Right ventricle myocardium inferior (tissue), 1 donor: Measurements from ENCODE around the gene TUBB8. TPM values are rescaled to one million over a fixed set of nuclear protein-coding genes. Genes with fewer than 3 reads are reported as not detected.
"Not testable (repeated sequence)": the region's sequence is repeated elsewhere in the genome, so short reads cannot be mapped to it uniquely, and the experiment has no call there.

Experiments
- ATAC-seq: fragments of 200-7000 bp; cut with Tn5 transposase; one replicate; pipeline ENCODE4 v1.9.1; 2020; ENCODE audit warnings: mild to moderate bottlenecking, moderate library complexity
- DNase-seq: peaks from one replicate; pipeline ENCODE4 v3.0.0; 2021; ENCODE audit errors: missing footprints
- intact Hi-C: fragments of 100-400 bp; cut with DNase I; formaldehyde crosslinking; loops from one replicate; pipeline ENCODE4 v1.11.0; 2022
- long read RNA-seq: library from polyadenylated mRNA; unstranded; transcript quantifications from one replicate; pipeline ENCODE4 v2.0.0, GENCODE V29; 2021
- total RNA-seq: library from RNA; stranded (reverse); fragmentation: NEBNext Ultra II Directional; extraction: Animal tissue kit (Norgen Biotek cat#: 25700); gene quantifications from one replicate; pipeline ENCODE4 v1.2.1, GENCODE V29; 2021
- donor health status: DM: no; HTN: yes; CAD: no; lungs with severe emphysema.

The TUBB8 gene
- total RNA-seq, result not detected
- long read RNA-seq, result 0 reads

- no peak for DNase-seq
- no peak for ATAC-seq
- intact Hi-C loops, result no loop called here
Measured at GRCh38 chr10:48996-49395, at the start of gene TUBB8. Gene TUBB8, minus strand, starts transcription at chr10:49296. Its CDS starts 58 bp downstream, at chr10:49238.

GRCh38 chr10:96466-96865, 47.4 kb upstream of the TUBB8 start:
- ATAC-seq (no peak), DNase-seq (no peak)
- intact Hi-C loops, result no loop called here

GRCh38 chr10:95356-96115, 46.4 kb upstream of the TUBB8 start:
- ATAC-seq (no peak), DNase-seq (no peak)
- intact Hi-C loops, result no loop called here

- intact Hi-C loops, result no loop called here
- DNase-seq, result no peak
- no peak for ATAC-seq
Measured at GRCh38 chr10:94613-95012, 45.5 kb upstream of the TUBB8 start.

- intact Hi-C loops, result no loop called here
- ATAC-seq, result no peak
Measured at GRCh38 chr10:92846-93245, 43.8 kb upstream of the TUBB8 start.

GRCh38 chr10:92153-92552, 43.1 kb upstream of the TUBB8 start:
- DNase-seq (no peak), ATAC-seq (no peak)
- intact Hi-C loops, result no loop called here

More at GRCh38 chr10:92846-93245, 43.8 kb upstream of the TUBB8 start:
- no peak for DNase-seq

- DNase-seq (no peak), ATAC-seq (peak; percentile 90)
- intact Hi-C loops, result no loop called here
Measured at GRCh38 chr10:91313-91712, 42.2 kb upstream of the TUBB8 start.

GRCh38 chr10:90161-90560, 41.1 kb upstream of the TUBB8 start:
- intact Hi-C loops, result no loop called here
- DNase-seq (no peak), ATAC-seq (no peak)

- intact Hi-C loops, result no loop called here
- ATAC-seq, result no peak
- no peak for DNase-seq
Measured at GRCh38 chr10:89248-89647, 40.2 kb upstream of the TUBB8 start.

- no peak for ATAC-seq
- intact Hi-C loops, result no loop called here
- DNase-seq, result peak; percentile 32
Measured at GRCh38 chr10:88253-88652, 39.2 kb upstream of the TUBB8 start.

GRCh38 chr10:87177-88080, 38.3 kb upstream of the TUBB8 start:
- ATAC-seq (no peak), DNase-seq (peak; percentile 56)
- intact Hi-C loops, result no loop called here

- DNase-seq, result no peak
- no peak for ATAC-seq
- intact Hi-C loops, result no loop called here
Measured at GRCh38 chr10:86031-86430, 36.9 kb upstream of the TUBB8 start.

- DNase-seq, result peak; percentile 22
- ATAC-seq, result no peak
- intact Hi-C loops, result no loop called here
Measured at GRCh38 chr10:85044-85443, 35.9 kb upstream of the TUBB8 start.

- DNase-seq, result no peak
- intact Hi-C loops, result no loop called here
- ATAC-seq, result no peak
Measured at GRCh38 chr10:83930-84530, 34.9 kb upstream of the TUBB8 start.

- intact Hi-C loops, result no loop called here
- DNase-seq (peak; percentile 42), ATAC-seq (no peak)
Measured at GRCh38 chr10:80477-81105, 31.5 kb upstream of the TUBB8 start.

GRCh38 chr10:79532-80215, 30.6 kb upstream of the TUBB8 start:
- intact Hi-C loops, result no loop called here
- ATAC-seq (no peak), DNase-seq (peak; percentile 52)

- intact Hi-C loops, result no loop called here
- peak; percentile 58 for DNase-seq
- no peak for ATAC-seq
Measured at GRCh38 chr10:78556-78955, 29.5 kb upstream of the TUBB8 start.

GRCh38 chr10:74266-74621, 25.1 kb upstream of the TUBB8 start:
- DNase-seq, intact Hi-C loops, ATAC-seq: not testable (repeated sequence)
